ENCODE measurements around the gene OGG1.

OGG1 gene

DNA sequence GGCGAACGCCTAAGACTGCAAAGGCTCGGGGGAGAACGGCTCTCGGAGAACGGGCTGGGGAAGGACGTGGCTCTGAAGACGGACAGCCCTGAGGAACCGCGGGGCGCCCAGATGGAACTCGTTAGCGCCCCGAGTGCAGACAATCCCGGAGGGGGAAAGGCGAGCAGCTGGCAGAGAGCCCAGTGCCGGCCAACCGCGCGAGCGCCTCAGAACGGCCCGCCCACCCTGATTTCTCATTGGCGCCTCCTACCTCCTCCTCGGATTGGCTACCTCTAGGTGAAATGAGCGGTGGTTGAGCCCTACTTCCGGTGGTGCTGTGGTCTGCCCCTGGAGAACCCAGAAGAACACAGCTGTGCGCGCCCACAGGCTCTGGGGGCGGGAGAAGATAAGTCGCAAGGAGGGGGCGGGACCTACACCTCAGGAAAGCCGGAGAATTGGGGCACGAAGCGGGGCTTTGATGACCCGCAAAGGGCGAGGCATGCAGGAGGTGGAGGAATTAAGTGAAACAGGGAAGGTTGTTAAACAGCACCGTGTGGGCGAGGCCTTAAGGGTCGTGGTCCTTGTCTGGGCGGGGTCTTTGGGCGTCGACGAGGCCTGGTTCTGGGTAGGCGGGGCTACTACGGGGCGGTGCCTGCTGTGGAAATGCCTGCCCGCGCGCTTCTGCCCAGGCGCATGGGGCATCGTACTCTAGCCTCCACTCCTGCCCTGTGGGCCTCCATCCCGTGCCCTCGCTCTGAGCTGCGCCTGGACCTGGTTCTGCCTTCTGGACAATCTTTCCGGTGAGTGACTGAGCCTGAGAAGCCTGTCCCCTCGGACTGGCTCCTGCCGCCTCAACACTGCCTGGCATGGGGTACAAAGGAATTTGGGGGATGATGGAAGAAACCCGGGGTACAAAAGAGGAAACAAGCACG, at the start of gene OGG1:
Gene OGG1, plus strand, starts transcription at position 308 of the 911 bp plus-strand sequence. Its CDS starts 335 bp downstream, at position 643.
- peak; percentile 90 for DNase-seq

GRCh38 chr3:9700536-9700935, 49.2 kb upstream of the OGG1 start:
- DNase-seq = no peak

GRCh38 chr3:9701006-9701405, 48.7 kb upstream of the OGG1 start:
- no peak for DNase-seq

- DNase-seq = no peak
These were observed 48.0 kb upstream of the OGG1 start for GRCh38 chr3:9701711-9702110.

DNA sequence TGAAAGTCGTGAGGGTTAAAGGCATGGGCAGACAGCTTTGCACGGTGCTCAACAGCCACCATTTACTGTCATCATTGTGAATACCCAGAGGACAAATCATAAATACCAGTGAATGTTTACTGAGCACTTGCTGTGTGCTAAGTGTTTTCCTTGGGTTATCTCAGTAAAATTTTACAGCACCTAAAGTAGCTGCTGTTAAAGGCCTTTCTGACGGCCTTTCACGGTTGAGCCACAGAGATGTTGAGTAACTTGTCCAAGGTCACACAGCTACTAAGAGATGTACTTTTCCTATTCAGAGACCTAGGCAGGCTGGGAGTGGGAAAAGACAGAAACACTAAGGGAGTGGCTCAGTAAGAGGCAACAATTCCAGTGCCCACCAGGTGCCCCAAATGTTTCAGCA, 46.5 kb upstream of the OGG1 start:
- no peak for DNase-seq

- DNase-seq = no peak
These were observed 45.9 kb upstream of the OGG1 start, which contains the start of gene CPNE9 for GRCh38 chr3:9703736-9704346. TSS of gene CPNE9 (plus strand) at chr3:9703833. CDS start at chr3:9703997, 164 bp downstream.

DNA sequence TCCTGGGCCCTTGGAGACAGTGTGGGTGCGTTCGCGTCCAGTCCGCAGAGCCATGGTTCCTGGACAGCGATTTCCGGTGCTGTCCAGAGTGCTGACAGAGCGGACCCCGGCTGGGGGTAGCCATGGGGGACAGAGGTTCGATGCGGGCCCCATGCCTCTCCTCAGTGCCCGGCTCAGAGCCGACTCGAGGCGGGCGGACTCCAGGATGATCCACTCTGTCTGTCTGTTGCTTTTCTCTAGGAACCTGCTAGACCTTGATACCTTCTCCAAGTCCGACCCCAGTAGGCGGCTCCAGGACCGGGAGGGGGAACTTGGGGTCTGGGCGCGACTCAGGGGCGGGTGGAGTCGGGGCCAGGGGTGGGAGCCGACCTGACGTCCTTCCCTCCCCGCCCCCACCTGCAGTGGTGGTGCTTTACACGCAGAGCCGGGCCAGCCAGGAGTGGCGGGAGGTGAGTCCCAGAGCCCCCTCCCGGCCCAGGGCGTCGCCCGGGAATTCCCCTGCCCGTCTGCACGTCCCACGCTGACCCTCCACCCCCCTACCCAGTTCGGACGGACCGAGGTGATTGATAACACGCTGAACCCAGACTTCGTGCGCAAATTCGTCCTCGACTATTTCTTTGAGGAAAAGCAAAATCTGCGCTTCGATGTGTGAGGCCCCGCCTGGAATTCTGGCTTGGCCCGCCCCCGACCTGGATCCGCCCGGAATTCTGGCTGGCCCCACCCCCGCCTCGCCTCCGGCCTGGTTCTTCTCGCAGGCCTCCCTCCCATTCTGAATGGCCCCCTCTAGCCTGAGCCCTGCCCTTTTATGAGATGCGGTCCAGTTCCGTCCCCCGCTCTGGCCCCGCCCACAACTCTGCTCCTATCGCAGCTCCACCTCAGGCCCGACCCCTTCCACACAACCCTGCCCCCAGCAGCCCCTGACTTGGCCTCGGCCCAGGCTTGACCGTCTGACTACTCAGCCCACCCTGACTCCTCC, 45.1 kb upstream of the OGG1 start:
- peak; percentile 12 for DNase-seq

- DNase-seq = no peak
These were observed 39.5 kb upstream of the OGG1 start for GRCh38 chr3:9710174-9710739.

- DNase-seq = no peak
These were observed 37.3 kb upstream of the OGG1 start for GRCh38 chr3:9712415-9712814.

- DNase-seq = no peak
These were observed 36.6 kb upstream of the OGG1 start for GRCh38 chr3:9713142-9713541.

GRCh38 chr3:9715136-9715535, 34.6 kb upstream of the OGG1 start:
- no peak for DNase-seq

DNA sequence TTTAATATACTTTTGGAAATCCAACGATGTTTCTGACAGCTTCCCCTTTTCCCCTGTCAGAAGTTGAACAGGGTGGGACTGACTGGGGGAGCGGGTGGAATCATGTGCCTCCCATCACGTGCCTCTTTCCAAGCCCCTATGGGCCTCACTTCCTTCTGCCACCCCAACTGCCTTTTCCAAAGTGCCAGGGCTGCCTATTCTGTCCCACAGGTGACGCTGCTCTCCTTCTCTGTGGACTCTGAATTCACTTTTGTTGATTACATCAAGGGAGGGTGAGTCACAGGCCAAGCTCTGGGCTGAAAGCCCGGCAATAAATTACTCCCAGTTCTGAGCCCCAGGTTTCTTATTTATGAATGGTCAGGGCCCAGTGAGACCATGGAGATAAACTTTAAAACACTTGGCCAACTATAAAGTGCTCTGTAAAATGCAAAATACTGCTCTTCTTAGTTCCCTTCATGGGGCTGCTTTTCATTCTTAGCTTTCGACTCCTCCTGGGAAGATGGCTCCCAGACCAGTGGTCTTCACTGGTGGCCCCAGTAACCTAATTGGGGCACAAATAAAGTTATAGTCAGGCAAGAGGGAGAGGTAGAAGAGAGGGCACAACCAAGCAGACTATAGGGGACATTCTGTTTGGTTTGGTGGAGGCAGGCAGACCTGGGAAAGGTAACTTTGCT, 33.9 kb upstream of the OGG1 start:
- DNase-seq = peak; percentile 34

DNA sequence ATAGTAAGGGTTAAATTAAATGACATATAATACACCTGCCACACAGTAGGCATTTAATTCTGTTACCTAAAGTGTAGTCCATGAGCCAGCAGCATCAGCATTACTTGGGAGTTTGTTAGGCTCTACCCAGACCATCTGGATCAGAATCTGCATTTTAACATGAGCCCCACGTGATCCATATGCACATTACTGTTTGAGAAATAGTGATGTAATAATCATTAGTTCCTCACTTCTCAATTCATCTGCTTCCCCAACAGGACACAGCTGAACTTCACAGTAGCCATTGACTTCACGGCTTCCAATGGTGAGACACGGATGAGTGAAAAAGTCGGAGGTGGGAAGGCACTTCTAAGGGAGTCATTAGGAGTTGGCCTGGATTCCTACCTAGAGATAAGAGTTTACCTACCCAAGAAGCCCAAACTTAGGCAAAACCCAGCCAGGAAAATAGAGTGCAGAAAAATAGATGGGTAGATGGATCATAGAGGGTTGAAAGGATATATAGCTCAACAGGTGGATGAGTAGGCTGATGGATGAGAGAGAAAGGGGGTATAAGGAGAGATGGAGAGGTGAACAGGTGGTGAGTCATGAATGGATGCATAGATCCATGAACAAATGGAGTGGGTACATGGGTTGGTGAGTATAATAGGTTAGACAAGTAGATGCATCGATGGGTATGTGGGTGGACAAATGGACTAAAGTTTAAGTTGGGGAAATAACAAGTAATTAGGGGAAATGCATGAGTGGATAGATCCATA, 32.8 kb upstream of the OGG1 start:
- no peak for DNase-seq

- DNase-seq = no peak
These were observed 32.2 kb upstream of the OGG1 start for GRCh38 chr3:9717563-9717962.

GRCh38 chr3:9718118-9718517, 31.6 kb upstream of the OGG1 start:
- no peak for DNase-seq

- DNase-seq = no peak
These were observed 28.6 kb upstream of the OGG1 start for GRCh38 chr3:9721015-9721699.

GRCh38 chr3:9721700-9722060, 28.1 kb upstream of the OGG1 start:
- no peak for DNase-seq

GRCh38 chr3:9725775-9726515, 23.8 kb upstream of the OGG1 start:
- DNase-seq = no peak

DNA sequence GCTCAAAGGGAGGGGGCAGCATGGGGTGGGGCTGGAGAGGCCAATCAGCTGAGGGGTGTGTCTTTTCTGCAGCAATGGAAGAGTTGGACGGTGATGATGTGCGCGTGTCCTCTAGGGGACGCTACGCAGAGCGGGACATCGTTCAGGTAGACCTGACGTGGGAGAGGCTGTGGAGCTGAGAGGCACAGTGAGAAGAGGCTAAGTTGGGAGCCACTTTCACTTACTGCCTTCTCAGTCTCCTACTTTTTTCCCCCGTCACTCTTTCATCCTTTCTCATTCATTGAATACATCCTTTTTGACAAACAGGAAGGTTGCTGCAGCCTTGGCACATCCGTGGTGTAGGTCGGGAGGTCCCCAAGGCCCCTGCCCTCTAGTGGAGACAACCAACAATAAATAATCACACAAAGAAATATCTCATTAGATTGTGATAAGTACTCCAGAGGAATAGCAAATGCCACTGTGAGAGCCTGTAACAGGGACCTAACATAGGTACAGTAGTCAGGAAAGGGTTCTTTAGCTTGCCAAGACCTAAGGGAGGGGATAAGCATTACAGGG, 22.6 kb upstream of the OGG1 start:
- no peak for DNase-seq

- no peak for DNase-seq
These were observed 22.0 kb upstream of the OGG1 start for GRCh38 chr3:9727743-9728142.
